HL-60 (cell line): ENCODE results near the gene NPAS1.

Experiments used
- GABPA ChIP-seq: IDR thresholded peaks from 2 replicates; pipeline ENCODE4 v1.6.1; 2012; ENCODE audit warnings: low read depth
- POLR2AphosphoS5 ChIP-seq: IDR thresholded peaks from 2 replicates; pipeline ENCODE4 v1.6.1; 2012; ENCODE audit warnings: low read depth
- TF ChIP-seq, protein P1 (sequence below): IDR thresholded peaks from one replicate; pipeline ENCODE4 v1.5.1; 2011; ENCODE audit warnings: low read length, control low read depth, inconsistent platforms; ENCODE audit not compliant: insufficient read depth
- TF ChIP-seq, protein P2 (sequence below): IDR thresholded peaks from 2 replicates; pipeline ENCODE4 v1.6.1; 2012; ENCODE audit warnings: low read depth; ENCODE audit not compliant: insufficient replicate concordance

DNA sequence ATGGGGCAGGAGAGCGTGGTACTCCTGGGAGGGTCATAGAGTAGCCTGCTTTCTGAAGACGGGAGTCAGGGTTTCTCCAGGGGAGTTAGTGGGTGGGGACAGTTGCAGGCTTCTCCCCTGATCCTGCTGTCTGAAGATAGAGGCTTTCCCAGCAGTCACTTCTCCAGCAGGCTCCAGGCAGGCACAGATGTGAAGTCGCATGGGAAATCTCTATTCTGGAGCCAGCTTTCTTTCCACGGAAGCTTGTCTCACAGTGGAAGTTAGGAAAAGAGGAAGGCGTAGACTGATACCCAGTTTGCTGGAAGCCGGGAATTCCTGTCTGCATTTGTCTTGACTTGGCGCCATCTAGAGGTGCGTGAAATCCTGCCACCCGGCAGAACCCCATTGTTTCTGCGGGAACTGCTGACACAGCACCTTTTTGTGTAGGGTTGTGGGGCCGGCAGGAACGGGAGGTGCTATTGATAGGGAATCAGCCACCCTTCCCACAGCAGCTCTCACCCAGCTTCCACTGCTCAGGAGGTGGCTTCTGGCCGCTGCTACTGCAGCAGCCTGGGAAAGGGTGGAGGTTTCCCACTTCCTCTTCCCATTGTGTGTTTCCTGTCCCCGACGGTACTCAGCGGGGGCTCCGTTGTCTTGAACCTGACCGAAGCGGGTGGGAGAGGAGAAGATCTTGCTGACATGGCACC lies 28.5 kb upstream of the NPAS1 start:
- TF ChIP-seq, protein P1, sequence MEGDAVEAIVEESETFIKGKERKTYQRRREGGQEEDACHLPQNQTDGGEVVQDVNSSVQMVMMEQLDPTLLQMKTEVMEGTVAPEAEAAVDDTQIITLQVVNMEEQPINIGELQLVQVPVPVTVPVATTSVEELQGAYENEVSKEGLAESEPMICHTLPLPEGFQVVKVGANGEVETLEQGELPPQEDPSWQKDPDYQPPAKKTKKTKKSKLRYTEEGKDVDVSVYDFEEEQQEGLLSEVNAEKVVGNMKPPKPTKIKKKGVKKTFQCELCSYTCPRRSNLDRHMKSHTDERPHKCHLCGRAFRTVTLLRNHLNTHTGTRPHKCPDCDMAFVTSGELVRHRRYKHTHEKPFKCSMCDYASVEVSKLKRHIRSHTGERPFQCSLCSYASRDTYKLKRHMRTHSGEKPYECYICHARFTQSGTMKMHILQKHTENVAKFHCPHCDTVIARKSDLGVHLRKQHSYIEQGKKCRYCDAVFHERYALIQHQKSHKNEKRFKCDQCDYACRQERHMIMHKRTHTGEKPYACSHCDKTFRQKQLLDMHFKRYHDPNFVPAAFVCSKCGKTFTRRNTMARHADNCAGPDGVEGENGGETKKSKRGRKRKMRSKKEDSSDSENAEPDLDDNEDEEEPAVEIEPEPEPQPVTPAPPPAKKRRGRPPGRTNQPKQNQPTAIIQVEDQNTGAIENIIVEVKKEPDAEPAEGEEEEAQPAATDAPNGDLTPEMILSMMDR = peak; percentile 66
- no peak for TF ChIP-seq POLR2AphosphoS5
- TF ChIP-seq, protein P2, sequence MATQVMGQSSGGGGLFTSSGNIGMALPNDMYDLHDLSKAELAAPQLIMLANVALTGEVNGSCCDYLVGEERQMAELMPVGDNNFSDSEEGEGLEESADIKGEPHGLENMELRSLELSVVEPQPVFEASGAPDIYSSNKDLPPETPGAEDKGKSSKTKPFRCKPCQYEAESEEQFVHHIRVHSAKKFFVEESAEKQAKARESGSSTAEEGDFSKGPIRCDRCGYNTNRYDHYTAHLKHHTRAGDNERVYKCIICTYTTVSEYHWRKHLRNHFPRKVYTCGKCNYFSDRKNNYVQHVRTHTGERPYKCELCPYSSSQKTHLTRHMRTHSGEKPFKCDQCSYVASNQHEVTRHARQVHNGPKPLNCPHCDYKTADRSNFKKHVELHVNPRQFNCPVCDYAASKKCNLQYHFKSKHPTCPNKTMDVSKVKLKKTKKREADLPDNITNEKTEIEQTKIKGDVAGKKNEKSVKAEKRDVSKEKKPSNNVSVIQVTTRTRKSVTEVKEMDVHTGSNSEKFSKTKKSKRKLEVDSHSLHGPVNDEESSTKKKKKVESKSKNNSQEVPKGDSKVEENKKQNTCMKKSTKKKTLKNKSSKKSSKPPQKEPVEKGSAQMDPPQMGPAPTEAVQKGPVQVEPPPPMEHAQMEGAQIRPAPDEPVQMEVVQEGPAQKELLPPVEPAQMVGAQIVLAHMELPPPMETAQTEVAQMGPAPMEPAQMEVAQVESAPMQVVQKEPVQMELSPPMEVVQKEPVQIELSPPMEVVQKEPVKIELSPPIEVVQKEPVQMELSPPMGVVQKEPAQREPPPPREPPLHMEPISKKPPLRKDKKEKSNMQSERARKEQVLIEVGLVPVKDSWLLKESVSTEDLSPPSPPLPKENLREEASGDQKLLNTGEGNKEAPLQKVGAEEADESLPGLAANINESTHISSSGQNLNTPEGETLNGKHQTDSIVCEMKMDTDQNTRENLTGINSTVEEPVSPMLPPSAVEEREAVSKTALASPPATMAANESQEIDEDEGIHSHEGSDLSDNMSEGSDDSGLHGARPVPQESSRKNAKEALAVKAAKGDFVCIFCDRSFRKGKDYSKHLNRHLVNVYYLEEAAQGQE = no peak
- no peak for TF ChIP-seq GABPA
